ENCODE results near the gene FAM83C.

FAM83C gene

GRCh38 chr20:35246723-35247122 is 45.5 kb downstream of the FAM83C start:
- H3K4me3 ChIP-seq (ENCODE audit: insufficient read length, low read depth): no peak overlapping the region
- no peaks in the 10 kb centered on the region for H3K27me3 ChIP-seq (ENCODE audit: insufficient read depth, insufficient read length)
- no peak for TF ChIP-seq SUZ12 (IDR thresholded peaks at IDR 0.05; ENCODE audit: extremely low read depth, insufficient read depth, insufficient read length)
- TF ChIP-seq ZNF274 (IDR thresholded peaks at IDR 0.05; ENCODE audit: low read depth, low read length): no peak
- TF ChIP-seq YY1 (IDR thresholded peaks at IDR 0.05; ENCODE audit: insufficient read depth, insufficient read length): no peak

GRCh38 chr20:35243986-35244385 is 48.2 kb downstream of the FAM83C start:
- Histone ChIP-seq H3K9ac (ENCODE audit: insufficient read length, low read depth) (no peak overlapping the region), H3K36me3 (ENCODE audit: insufficient read depth, insufficient read length, low read length) (no peaks in the 10 kb centered on the region), H3K4me1 (ENCODE audit: insufficient read depth, insufficient read length) (peaks cover 11% of the 10 kb centered on the region), H3K27me3 (ENCODE audit: insufficient read depth, insufficient read length) (no peaks in the 10 kb centered on the region), H3K4me3 (ENCODE audit: insufficient read length, low read depth) (no peak overlapping the region), H3K9me3 (ENCODE audit: insufficient read depth, low read length) (no peaks in the 10 kb centered on the region)
- no peak for DNase-seq (ENCODE audit: low read depth, low spot score)
- TF ChIP-seq SUZ12 (IDR thresholded peaks at IDR 0.05; ENCODE audit: extremely low read depth, insufficient read depth, insufficient read length) (no peak), YY1 (IDR thresholded peaks at IDR 0.05; ENCODE audit: insufficient read depth, insufficient read length) (no peak), ZNF274 (IDR thresholded peaks at IDR 0.05; ENCODE audit: low read depth, low read length) (no peak)

More at GRCh38 chr20:35246723-35247122, 45.5 kb downstream of the FAM83C start:
- Histone ChIP-seq H3K36me3 (ENCODE audit: insufficient read depth, insufficient read length, low read length) (no peaks in the 10 kb centered on the region), H3K4me1 (ENCODE audit: insufficient read depth, insufficient read length) (no peaks in the 10 kb centered on the region), H3K9me3 (ENCODE audit: insufficient read depth, low read length) (no peaks in the 10 kb centered on the region), H3K9ac (ENCODE audit: insufficient read length, low read depth) (no peak overlapping the region)
- no peak for DNase-seq (ENCODE audit: low read depth, low spot score)

DNA sequence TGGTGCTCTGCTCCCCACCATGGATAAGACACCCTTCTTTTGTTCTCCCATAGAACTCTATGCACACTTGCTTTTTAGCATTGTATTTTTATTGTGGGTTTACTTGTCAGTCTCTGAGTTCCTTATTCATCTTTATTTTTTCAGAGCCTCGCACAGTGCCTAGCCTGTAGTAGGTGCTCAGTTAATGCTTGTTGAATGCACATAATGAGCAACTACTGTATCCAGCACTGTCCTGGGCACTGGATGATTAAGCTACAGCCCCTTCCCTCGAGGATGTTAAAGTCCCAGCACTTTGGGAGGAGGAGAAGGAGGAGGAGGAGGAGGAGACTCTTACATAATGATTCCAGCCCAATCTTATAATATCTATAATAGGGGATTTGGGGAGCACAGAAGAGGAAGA is 48.9 kb downstream of the FAM83C start:
- no peak for DNase-seq (ENCODE audit: low read depth, low spot score)
- H3K27me3 ChIP-seq (ENCODE audit: insufficient read depth, insufficient read length): no peaks in the 10 kb centered on the region
- H3K9me3 ChIP-seq (ENCODE audit: insufficient read depth, low read length): no peaks in the 10 kb centered on the region
- H3K9ac ChIP-seq (ENCODE audit: insufficient read length, low read depth): no peak overlapping the region
- H3K4me3 ChIP-seq (ENCODE audit: insufficient read length, low read depth): no peak overlapping the region
- TF ChIP-seq ZNF274 (IDR thresholded peaks at IDR 0.05; ENCODE audit: low read depth, low read length) (no peak), SUZ12 (IDR thresholded peaks at IDR 0.05; ENCODE audit: extremely low read depth, insufficient read depth, insufficient read length) (no peak), YY1 (IDR thresholded peaks at IDR 0.05; ENCODE audit: insufficient read depth, insufficient read length) (no peak)
- H3K4me1 ChIP-seq (ENCODE audit: insufficient read depth, insufficient read length): peaks cover 11% of the 10 kb centered on the region
- H3K36me3 ChIP-seq (ENCODE audit: insufficient read depth, insufficient read length, low read length): no peaks in the 10 kb centered on the region

DNA sequence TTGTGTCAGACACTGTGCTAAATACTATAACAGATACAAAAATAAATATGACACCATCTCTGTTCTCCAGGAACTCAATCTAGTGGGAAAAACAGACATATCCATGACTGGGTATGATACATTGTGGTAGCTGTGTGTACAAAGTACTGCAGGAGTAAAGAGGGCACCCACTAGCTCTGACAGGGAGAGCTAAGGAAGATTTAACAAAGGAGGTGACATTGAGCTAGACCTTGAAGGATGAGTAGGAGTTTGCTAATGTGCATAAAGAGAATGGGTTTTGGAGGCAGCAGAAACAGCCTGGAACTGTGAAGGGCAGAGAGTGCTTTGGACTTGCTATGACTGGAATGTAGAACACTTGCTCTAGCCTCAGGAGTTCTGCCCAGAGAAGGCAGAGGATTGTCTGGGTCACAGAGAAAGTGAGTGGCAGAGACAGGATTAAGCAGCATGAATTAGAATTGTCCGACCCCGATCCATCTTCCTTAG is 51.4 kb downstream of the FAM83C start:
- no peak overlapping the region for H3K9ac ChIP-seq (ENCODE audit: insufficient read length, low read depth)

DNA sequence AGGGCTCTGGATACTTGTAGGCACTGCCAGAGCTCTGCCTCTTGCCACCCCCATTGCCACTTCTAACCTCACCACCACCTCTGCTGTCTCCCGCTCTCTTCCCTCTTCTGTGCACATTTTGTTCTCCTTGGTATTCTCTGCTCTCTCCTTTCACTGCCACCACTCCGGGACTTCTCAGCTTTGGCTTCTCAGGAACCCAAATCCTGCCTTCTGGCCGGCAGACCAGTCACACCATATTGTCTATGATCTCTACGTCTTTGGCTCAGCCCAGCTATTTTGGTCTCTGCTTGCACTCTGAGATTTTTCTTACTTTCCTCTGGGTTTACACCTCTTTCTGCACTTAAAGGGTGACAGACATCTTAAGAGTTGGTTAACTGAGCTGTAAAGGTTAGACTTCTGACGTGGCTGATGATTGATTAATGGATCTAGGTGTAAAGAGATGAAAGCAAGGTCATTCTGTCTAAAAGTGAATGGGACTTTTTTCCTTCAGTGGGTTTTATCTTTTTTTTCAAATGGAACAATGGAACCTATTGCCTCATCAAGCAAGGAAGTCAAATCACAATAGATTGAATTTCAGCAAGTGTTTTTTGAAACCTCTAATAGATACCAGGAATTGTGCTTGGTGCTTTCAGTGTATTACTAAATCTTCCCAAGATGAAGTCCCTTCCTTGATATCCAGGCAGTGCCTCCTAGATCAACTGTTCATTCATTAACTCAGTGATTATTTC is 52.0 kb downstream of the FAM83C start:
- no peak overlapping the region for H3K4me3 ChIP-seq (ENCODE audit: insufficient read length, low read depth)
- peaks cover 7% of the 10 kb centered on the region for H3K9me3 ChIP-seq (ENCODE audit: insufficient read depth, low read length)
- DNase-seq (ENCODE audit: low read depth, low spot score): no peak
- no peaks in the 10 kb centered on the region for H3K27me3 ChIP-seq (ENCODE audit: insufficient read depth, insufficient read length)
- peaks cover 11% of the 10 kb centered on the region for H3K4me1 ChIP-seq (ENCODE audit: insufficient read depth, insufficient read length)
- no peaks in the 10 kb centered on the region for H3K36me3 ChIP-seq (ENCODE audit: insufficient read depth, insufficient read length, low read length)
- TF ChIP-seq ZNF274 (IDR thresholded peaks at IDR 0.05; ENCODE audit: low read depth, low read length) (no peak), YY1 (IDR thresholded peaks at IDR 0.05; ENCODE audit: insufficient read depth, insufficient read length) (no peak), SUZ12 (IDR thresholded peaks at IDR 0.05; ENCODE audit: extremely low read depth, insufficient read depth, insufficient read length) (no peak)
- no peak overlapping the region for H3K9ac ChIP-seq (ENCODE audit: insufficient read length, low read depth)

More for the DNA sequence above, 51.4 kb downstream of the FAM83C start:
- no peaks in the 10 kb centered on the region for H3K27me3 ChIP-seq (ENCODE audit: insufficient read depth, insufficient read length)
- H3K4me1 ChIP-seq (ENCODE audit: insufficient read depth, insufficient read length): peaks cover 11% of the 10 kb centered on the region
- peaks cover 7% of the 10 kb centered on the region for H3K9me3 ChIP-seq (ENCODE audit: insufficient read depth, low read length)
- TF ChIP-seq YY1 (IDR thresholded peaks at IDR 0.05; ENCODE audit: insufficient read depth, insufficient read length) (no peak), SUZ12 (IDR thresholded peaks at IDR 0.05; ENCODE audit: extremely low read depth, insufficient read depth, insufficient read length) (no peak), ZNF274 (IDR thresholded peaks at IDR 0.05; ENCODE audit: low read depth, low read length) (no peak)
- no peaks in the 10 kb centered on the region for H3K36me3 ChIP-seq (ENCODE audit: insufficient read depth, insufficient read length, low read length)
- no peak overlapping the region for H3K4me3 ChIP-seq (ENCODE audit: insufficient read length, low read depth)
- no peak for DNase-seq (ENCODE audit: low read depth, low spot score)

GRCh38 chr20:35238735-35239134 is 53.5 kb downstream of the FAM83C start:
- Histone ChIP-seq H3K27me3 (ENCODE audit: insufficient read depth, insufficient read length) (peaks cover 4% of the 10 kb centered on the region), H3K9me3 (ENCODE audit: insufficient read depth, low read length) (peaks cover 7% of the 10 kb centered on the region), H3K36me3 (ENCODE audit: insufficient read depth, insufficient read length, low read length) (no peaks in the 10 kb centered on the region), H3K4me1 (ENCODE audit: insufficient read depth, insufficient read length) (peaks cover 11% of the 10 kb centered on the region), H3K4me3 (ENCODE audit: insufficient read length, low read depth) (no peak overlapping the region), H3K9ac (ENCODE audit: insufficient read length, low read depth) (no peak overlapping the region)
- TF ChIP-seq SUZ12 (IDR thresholded peaks at IDR 0.05; ENCODE audit: extremely low read depth, insufficient read depth, insufficient read length) (no peak), YY1 (IDR thresholded peaks at IDR 0.05; ENCODE audit: insufficient read depth, insufficient read length) (no peak), ZNF274 (IDR thresholded peaks at IDR 0.05; ENCODE audit: low read depth, low read length) (no peak)
- DNase-seq (ENCODE audit: low read depth, low spot score): no peak

DNA sequence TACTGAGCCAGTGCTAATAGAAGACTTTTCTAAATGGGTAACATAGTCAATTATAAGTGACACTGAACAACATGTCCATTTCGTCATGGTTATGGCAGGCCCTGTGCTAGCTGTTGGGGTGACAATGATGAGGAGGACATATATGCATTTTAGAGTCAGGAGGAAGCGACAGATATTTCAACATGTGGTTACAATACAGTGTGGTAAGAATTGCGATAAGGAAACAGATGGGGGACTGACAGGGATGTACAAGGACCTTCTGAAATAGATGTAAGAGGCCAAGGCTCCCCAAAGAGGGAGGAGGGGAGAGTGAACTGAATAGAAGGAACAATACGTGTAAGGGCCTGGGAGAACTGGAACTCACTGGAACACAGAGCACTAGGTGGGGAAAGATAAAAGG is 54.1 kb downstream of the FAM83C start:
- TF ChIP-seq YY1 (IDR thresholded peaks at IDR 0.05; ENCODE audit: insufficient read depth, insufficient read length) (no peak), ZNF274 (IDR thresholded peaks at IDR 0.05; ENCODE audit: low read depth, low read length) (no peak), SUZ12 (IDR thresholded peaks at IDR 0.05; ENCODE audit: extremely low read depth, insufficient read depth, insufficient read length) (no peak)
- Histone ChIP-seq H3K4me3 (ENCODE audit: insufficient read length, low read depth) (no peak overlapping the region), H3K4me1 (ENCODE audit: insufficient read depth, insufficient read length) (peaks cover 11% of the 10 kb centered on the region), H3K27me3 (ENCODE audit: insufficient read depth, insufficient read length) (peaks cover 4% of the 10 kb centered on the region), H3K9me3 (ENCODE audit: insufficient read depth, low read length) (peaks cover 7% of the 10 kb centered on the region), H3K9ac (ENCODE audit: insufficient read length, low read depth) (no peak overlapping the region), H3K36me3 (ENCODE audit: insufficient read depth, insufficient read length, low read length) (no peaks in the 10 kb centered on the region)
- no peak for DNase-seq (ENCODE audit: low read depth, low spot score)

Measured in NT2/D1 (cell line).